Astrocyte (in vitro differentiated cells and primary cell): ENCODE results near the gene FMN1.
A peak's percentile ranks its signal among the peaks of the same experiment; 100 is the strongest.

Experiments used
- EZH2 ChIP-seq: IDR thresholded peaks from 2 replicates; pipeline ENCODE4 v1.6.1; 2012; ENCODE audit warnings: mild to moderate bottlenecking, low read length, inconsistent platforms; ENCODE audit not compliant: insufficient read depth
- TF ChIP-seq, protein P1 (sequence below): IDR thresholded peaks from 2 replicates; pipeline ENCODE4 v1.5.1; 2011; ENCODE audit warnings: low read depth, mild to moderate bottlenecking, inconsistent platforms, low read length, moderate library complexity; ENCODE audit not compliant: insufficient read depth

DNA sequence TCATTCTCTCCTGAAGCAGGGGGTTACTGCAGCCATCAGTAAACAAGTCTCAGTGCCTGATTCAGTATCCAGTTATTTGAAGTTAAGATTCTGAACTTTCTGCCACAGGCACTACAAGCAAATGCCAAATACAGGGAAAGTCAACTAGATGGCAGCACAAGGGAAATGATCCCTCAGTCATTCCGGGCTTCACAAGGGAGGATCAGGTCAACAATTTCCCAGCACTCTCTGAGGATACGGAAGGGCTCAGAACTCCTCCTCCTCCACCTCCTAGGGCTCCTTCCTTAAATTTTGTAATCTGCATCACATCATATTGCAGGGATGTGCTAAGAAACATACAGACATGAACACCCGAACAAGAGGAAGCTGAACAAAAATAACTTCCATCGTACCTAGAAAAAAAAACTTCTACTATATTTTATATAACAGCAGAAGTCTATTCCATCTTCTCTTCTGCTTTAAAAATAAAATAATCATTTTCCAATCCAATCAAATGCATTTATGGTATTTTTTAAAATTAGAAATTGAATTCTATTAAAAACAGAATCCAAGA lies 187.1 kb downstream of the FMN1 start:
- TF ChIP-seq, protein P1, sequence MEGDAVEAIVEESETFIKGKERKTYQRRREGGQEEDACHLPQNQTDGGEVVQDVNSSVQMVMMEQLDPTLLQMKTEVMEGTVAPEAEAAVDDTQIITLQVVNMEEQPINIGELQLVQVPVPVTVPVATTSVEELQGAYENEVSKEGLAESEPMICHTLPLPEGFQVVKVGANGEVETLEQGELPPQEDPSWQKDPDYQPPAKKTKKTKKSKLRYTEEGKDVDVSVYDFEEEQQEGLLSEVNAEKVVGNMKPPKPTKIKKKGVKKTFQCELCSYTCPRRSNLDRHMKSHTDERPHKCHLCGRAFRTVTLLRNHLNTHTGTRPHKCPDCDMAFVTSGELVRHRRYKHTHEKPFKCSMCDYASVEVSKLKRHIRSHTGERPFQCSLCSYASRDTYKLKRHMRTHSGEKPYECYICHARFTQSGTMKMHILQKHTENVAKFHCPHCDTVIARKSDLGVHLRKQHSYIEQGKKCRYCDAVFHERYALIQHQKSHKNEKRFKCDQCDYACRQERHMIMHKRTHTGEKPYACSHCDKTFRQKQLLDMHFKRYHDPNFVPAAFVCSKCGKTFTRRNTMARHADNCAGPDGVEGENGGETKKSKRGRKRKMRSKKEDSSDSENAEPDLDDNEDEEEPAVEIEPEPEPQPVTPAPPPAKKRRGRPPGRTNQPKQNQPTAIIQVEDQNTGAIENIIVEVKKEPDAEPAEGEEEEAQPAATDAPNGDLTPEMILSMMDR, result peak; percentile 22
- no peak for TF ChIP-seq EZH2
